Measurements from ENCODE around the gene DMGDH.

GRCh38 chr5:78958672-78959445, 110.6 kb downstream of the DMGDH start:
- TF ChIP-seq, protein P1, sequence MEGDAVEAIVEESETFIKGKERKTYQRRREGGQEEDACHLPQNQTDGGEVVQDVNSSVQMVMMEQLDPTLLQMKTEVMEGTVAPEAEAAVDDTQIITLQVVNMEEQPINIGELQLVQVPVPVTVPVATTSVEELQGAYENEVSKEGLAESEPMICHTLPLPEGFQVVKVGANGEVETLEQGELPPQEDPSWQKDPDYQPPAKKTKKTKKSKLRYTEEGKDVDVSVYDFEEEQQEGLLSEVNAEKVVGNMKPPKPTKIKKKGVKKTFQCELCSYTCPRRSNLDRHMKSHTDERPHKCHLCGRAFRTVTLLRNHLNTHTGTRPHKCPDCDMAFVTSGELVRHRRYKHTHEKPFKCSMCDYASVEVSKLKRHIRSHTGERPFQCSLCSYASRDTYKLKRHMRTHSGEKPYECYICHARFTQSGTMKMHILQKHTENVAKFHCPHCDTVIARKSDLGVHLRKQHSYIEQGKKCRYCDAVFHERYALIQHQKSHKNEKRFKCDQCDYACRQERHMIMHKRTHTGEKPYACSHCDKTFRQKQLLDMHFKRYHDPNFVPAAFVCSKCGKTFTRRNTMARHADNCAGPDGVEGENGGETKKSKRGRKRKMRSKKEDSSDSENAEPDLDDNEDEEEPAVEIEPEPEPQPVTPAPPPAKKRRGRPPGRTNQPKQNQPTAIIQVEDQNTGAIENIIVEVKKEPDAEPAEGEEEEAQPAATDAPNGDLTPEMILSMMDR (IDR thresholded peaks at IDR 0.05) = no peak
- no peak for TF ChIP-seq POLR2A (IDR thresholded peaks at IDR 0.05)
- TF ChIP-seq EP300 (IDR thresholded peaks at IDR 0.05) = no peak

Measured in sigmoid colon (tissue), 4 donors.